ENCODE measurements around the gene EFNA5.

GRCh38 chr5:107549567-107549966 is 121.2 kb downstream of the EFNA5 start:
- TF ChIP-seq CTCF (conservative IDR thresholded peaks at IDR 0.05; ENCODE audit: low read depth in 2 of 2) (no peak), EZH2 (IDR thresholded peaks at IDR 0.05; ENCODE audit: low read depth, unreplicated experiment) (no peak), EZH2phosphoT487 (IDR thresholded peaks at IDR 0.05; ENCODE audit: unreplicated experiment) (no peak), REST (IDR thresholded peaks at IDR 0.05; ENCODE audit: unreplicated experiment) (no peak), CREB1 (CRISPR knock-in tag; IDR thresholded peaks at IDR 0.05; ENCODE audit: low read depth) (no peak)
